H1 (cell line): ENCODE results near the gene LMBR1. TPM values are rescaled to one million over a fixed set of nuclear protein-coding genes. Genes with fewer than 3 reads are reported as not detected.
A peak's percentile ranks its signal among the peaks of the same experiment; 100 is the strongest.

Experiments used
- CTCF ChIA-PET: fragments of 300-600 bp; sonication (Branson Sonifier 250); formaldehyde crosslinking; loops from one replicate; lab custom pipeline; 2021; ENCODE audit not compliant: partially characterized antibody; lab: Charles Lee
- POLR2A ChIA-PET: fragments of 300-600 bp; sonication (Branson Sonifier 250); formaldehyde crosslinking; loops from one replicate; lab custom pipeline; 2021; ENCODE audit warnings: inconsistent platforms; ENCODE audit not compliant: partially characterized antibody; lab: Charles Lee
- DNase-seq, 2 experiments: peaks; one replicate each; pipeline versions ENCODE4 v3.0.0 to v3.0.0-alpha.2; 2010 to 2022; ENCODE audit warnings: low spot score in 2 of 2, low read depth in 1 of 2, mixed read lengths in 1 of 2
- FAIRE-seq: peaks from 2 replicates; lab custom pipeline; 2011; peaks lifted over from hg19 to GRCh38; lab: Jason Lieb, UNC
- H2AFZ ChIP-seq: 2 replicates; pipeline ENCODE4 v1.8.1; 2012; ENCODE audit warnings: low read length, inconsistent platforms
- H2AK5ac ChIP-seq: 2 replicates; pipeline ENCODE4 v1.6.1; 2013; ENCODE audit warnings: low read depth, low read length
- H2BK120ac ChIP-seq: replicated peaks from 2 replicates; pipeline ENCODE3; 2013; ENCODE audit warnings: low read depth, low read length, inconsistent platforms
- H2BK12ac ChIP-seq: 2 replicates; pipeline ENCODE4 v1.6.1; 2013; ENCODE audit warnings: low read depth, low read length
- H2BK15ac ChIP-seq: 2 replicates; pipeline ENCODE4 v1.6.1; 2013; ENCODE audit warnings: low read length
- H2BK20ac ChIP-seq: 2 replicates; pipeline ENCODE4 v1.6.1; 2013; ENCODE audit warnings: low read length
- H2BK5ac ChIP-seq: 2 replicates; pipeline ENCODE4 v1.6.1; 2013; ENCODE audit warnings: low read depth, low read length
- H3K14ac ChIP-seq: 2 replicates; pipeline ENCODE4 v1.6.1; 2013; ENCODE audit warnings: inconsistent platforms; ENCODE audit not compliant: insufficient read length
- H3K18ac ChIP-seq: 2 replicates; pipeline ENCODE4 v1.6.1; 2013; ENCODE audit warnings: low read length; ENCODE audit errors: extremely low read depth
- H3K23ac ChIP-seq: 2 replicates; pipeline ENCODE4 v1.6.1; 2013; ENCODE audit warnings: inconsistent platforms; ENCODE audit not compliant: insufficient read length
- H3K23me2 ChIP-seq: 2 replicates; pipeline ENCODE4 v1.6.1; 2013; ENCODE audit warnings: low read depth, low read length
- H3K27ac ChIP-seq: 2 replicates; pipeline ENCODE4 v1.6.1; 2011; ENCODE audit warnings: low read depth, low read length, inconsistent platforms
- H3K27me3 ChIP-seq, 4 experiments: replicated peaks in 1 of 4; 1 replicate in 1 of 4; 2 replicates in 3 of 4; pipeline versions ENCODE4 v1.6.1 to v1.8.1; 2011 to 2013; ENCODE audit warnings: low read length in 3 of 4, mild to moderate bottlenecking in 3 of 4, inconsistent platforms in 2 of 4, mixed read lengths in 2 of 4, moderate library complexity in 1 of 4; ENCODE audit not compliant: control insufficient read depth in 3 of 4, insufficient read depth in 3 of 4; ENCODE audit errors: extremely low read depth in 1 of 4
- H3K36me3 ChIP-seq, 4 experiments: 2 replicates each; pipeline versions ENCODE4 v1.6.1 to v1.8.1; 2011 to 2013; ENCODE audit warnings: mild to moderate bottlenecking in 4 of 4, low read length in 3 of 4, moderate library complexity in 2 of 4, control low read depth in 1 of 4, inconsistent platforms in 1 of 4; ENCODE audit not compliant: insufficient read depth in 4 of 4, control insufficient read depth in 2 of 4
- H3K4ac ChIP-seq: replicated peaks from 2 replicates; pipeline ENCODE3; 2013; ENCODE audit warnings: low read length, low read depth, mixed read lengths, inconsistent platforms; ENCODE audit not compliant: insufficient read length
- H3K4me1 ChIP-seq, 4 experiments: replicated peaks in 1 of 4; 1 replicate in 1 of 4; 2 replicates in 3 of 4; pipeline versions ENCODE4 v1.6.1 to v1.8.1; 2011 to 2013; ENCODE audit warnings: low read length in 3 of 4, inconsistent platforms in 2 of 4, mixed read lengths in 1 of 4; ENCODE audit not compliant: insufficient read depth in 4 of 4, control insufficient read depth in 3 of 4
- H3K4me2 ChIP-seq, 2 experiments: 2 replicates each; pipeline versions ENCODE4 v1.6.1 to v1.8.1; 2011 to 2013; ENCODE audit warnings: low read depth in 2 of 2, low read length in 2 of 2, control low read depth in 1 of 2, inconsistent platforms in 1 of 2, mild to moderate bottlenecking in 1 of 2; ENCODE audit not compliant: insufficient read depth in 1 of 2
- H3K4me3 ChIP-seq, 4 experiments: fragments of 200-600, 300-600 bp in 1 of 4; sonication (generic), shearing (Covaris generic), sonication (Bioruptor Twin) in 1 of 4; 2 replicates each; pipeline versions ENCODE4 v1.5.1 to v1.8.1; 2011 to 2016; ENCODE audit warnings: low read length in 4 of 4, low read depth in 3 of 4, control low read depth in 2 of 4, inconsistent platforms in 2 of 4, mild to moderate bottlenecking in 2 of 4, mixed read lengths in 1 of 4, moderate library complexity in 1 of 4; ENCODE audit not compliant: insufficient read depth in 2 of 4; ENCODE audit errors: extremely low read depth in 1 of 4
- H3K56ac ChIP-seq: replicated peaks from 2 replicates; pipeline ENCODE3; 2013; ENCODE audit warnings: low read depth, mild to moderate bottlenecking, mixed read lengths, low read length, inconsistent platforms; ENCODE audit not compliant: insufficient read length
- H3K79me1 ChIP-seq: 2 replicates; pipeline ENCODE4 v1.6.1; 2013; ENCODE audit warnings: low read depth, low read length, control low read depth
- H3K79me2 ChIP-seq, 2 experiments: 2 replicates each; pipeline versions ENCODE4 v1.6.1 to v1.8.1; 2012 to 2013; ENCODE audit warnings: low read length in 2 of 2, mild to moderate bottlenecking in 2 of 2, inconsistent platforms in 1 of 2; ENCODE audit not compliant: insufficient read depth in 2 of 2, control insufficient read depth in 1 of 2
- H3K9ac ChIP-seq, 4 experiments: replicated peaks in 1 of 4; 1 replicate in 1 of 4; 2 replicates in 3 of 4; pipeline versions ENCODE4 v1.6.1 to v1.8.1; 2011 to 2013; ENCODE audit warnings: low read depth in 3 of 4, low read length in 3 of 4, control low read depth in 2 of 4, mild to moderate bottlenecking in 2 of 4, moderate library complexity in 2 of 4, inconsistent platforms in 1 of 4; ENCODE audit errors: extremely low read depth in 1 of 4
- H3K9me3 ChIP-seq, 2 experiments: 2 replicates each; pipeline versions ENCODE4 v1.6.1 to v1.8.1; 2012 to 2013; ENCODE audit warnings: mild to moderate bottlenecking in 2 of 2, moderate library complexity in 2 of 2, control low read depth in 1 of 2, inconsistent platforms in 1 of 2, low read depth in 1 of 2, low read length in 1 of 2, mixed read lengths in 1 of 2; ENCODE audit not compliant: insufficient read depth in 2 of 2
- H4K20me1 ChIP-seq, 2 experiments: replicated peaks in 1 of 2; 2 replicates each; pipeline versions ENCODE3 to v1.8.1; 2011 to 2013; ENCODE audit warnings: inconsistent platforms in 2 of 2, low read length in 2 of 2, mild to moderate bottlenecking in 1 of 2; ENCODE audit not compliant: insufficient read depth in 2 of 2, control insufficient read depth in 1 of 2
- H4K5ac ChIP-seq: 2 replicates; pipeline ENCODE4 v1.6.1; 2013; ENCODE audit warnings: low read length, low read depth, mixed read lengths, inconsistent platforms; ENCODE audit not compliant: insufficient read length
- H4K8ac ChIP-seq: 2 replicates; pipeline ENCODE4 v1.8.0; 2013; ENCODE audit warnings: mild to moderate bottlenecking, moderate library complexity, low read length, inconsistent platforms; ENCODE audit not compliant: insufficient read depth; ENCODE audit errors: extremely low read depth
- H4K91ac ChIP-seq: replicated peaks from 2 replicates; pipeline ENCODE3; 2013; ENCODE audit warnings: low read length, mixed read lengths, inconsistent platforms; ENCODE audit not compliant: insufficient read length
- SIRT6 ChIP-seq: IDR thresholded peaks from one replicate; pipeline ENCODE4 v1.7.1; 2012; ENCODE audit warnings: low read length, inconsistent platforms
- TCF12 ChIP-seq: IDR thresholded peaks from 2 replicates; pipeline ENCODE4 v1.6.1; 2011; ENCODE audit warnings: low read depth, mild to moderate bottlenecking, low read length
- WGBS, 2 experiments: shearing (Covaris generic) in 1 of 2; methylation state at CpG; one replicate each; pipeline versions ENCODE4 v1.1.6 to v1.1.7; 2013 to 2015; ENCODE audit warnings: low lambda C conversion rate in 2 of 2, mixed read lengths in 2 of 2, inconsistent platforms in 1 of 2, low coverage in 1 of 2, missing lambda C conversion rate in 1 of 2; ENCODE audit not compliant: insufficient replicate concordance in 2 of 2, insufficient coverage in 1 of 2, insufficient read length in 1 of 2; ENCODE audit errors: extremely low coverage in 1 of 2, missing lambda C conversion rate in 1 of 2; 5-methylcytosine and 5-hydroxymethylcytosine counted together
- polyA plus RNA-seq, 7 experiments: library from polyadenylated mRNA; depleted of rRNA in 3 of 7; stranded (reverse) in 5 of 7; unstranded in 2 of 7; fragments of >200 nt in 5 of 7; fragments of 200-250 nt in 2 of 7; gene quantifications; 1 replicate in 5 of 7; 2 replicates in 1 of 7; 4 replicates in 1 of 7; pipeline versions ENCODE4 v1.2.1 to v1.2.3, GENCODE V29; 2011 to 2013; ENCODE audit warnings: missing spikeins in 2 of 7, mixed read lengths in 2 of 7
- total RNA-seq: library from RNA; stranded (reverse); fragmentation: NEBNext Ultra II Directional; extraction: Animal tissue kit (Norgen Biotek cat#: 25700); gene quantifications from 2 replicates; pipeline ENCODE4 v1.2.1, GENCODE V29; 2021

LMBR1 gene
- total and polyA plus RNA-seq, 2 of the 8 experiments (the other 6 are each of a cell fraction or from before 2014, with no cell fraction given): 15.1 to 70.4 TPM

DNA sequence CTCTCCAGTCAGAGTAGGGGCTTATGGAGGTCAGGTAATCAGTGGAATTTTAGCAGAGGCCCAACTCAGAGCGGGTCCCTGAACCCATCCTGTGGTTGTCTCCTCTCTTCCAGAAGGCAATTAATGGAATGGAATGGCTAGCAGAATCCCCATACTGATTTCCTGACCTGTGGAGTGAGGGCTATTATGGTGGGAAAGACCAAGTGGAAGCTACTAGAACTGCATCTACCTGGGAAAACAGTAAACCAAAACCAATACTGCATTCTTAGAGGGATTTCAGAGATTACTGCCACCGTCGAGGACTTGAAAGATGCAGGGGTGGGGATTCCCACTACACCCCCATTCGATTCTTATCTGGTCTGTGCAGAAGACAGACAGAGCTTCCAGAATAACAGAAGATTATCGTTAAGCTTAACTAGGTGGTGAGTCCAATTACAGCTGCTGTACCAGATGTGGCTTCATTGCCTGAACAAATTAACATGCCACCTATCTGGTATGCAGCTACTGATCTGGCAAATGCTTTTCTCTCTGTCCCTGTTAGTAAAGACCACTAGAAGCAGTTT lies 73.2 kb downstream of the LMBR1 start:
- no peak overlapping the region for H2BK20ac ChIP-seq
- H3K4me2 ChIP-seq: no peak overlapping the region
- no peak overlapping the region for H3K23ac ChIP-seq
- no peaks in the 10 kb centered on the region for H3K79me2 ChIP-seq
- no peak overlapping the region for H2BK12ac ChIP-seq
- H2AFZ ChIP-seq: no peak overlapping the region
- H3K4ac ChIP-seq: no peak overlapping the region
- H4K91ac ChIP-seq: no peak overlapping the region
- no peaks in the 10 kb centered on the region for H3K27me3 ChIP-seq
- H2AK5ac ChIP-seq: no peak overlapping the region
- no peak overlapping the region for H2BK5ac ChIP-seq
- H4K20me1 ChIP-seq: peaks cover 0 to 1% of the 10 kb centered on the region in 2 experiments
- H4K5ac ChIP-seq: no peak overlapping the region
- FAIRE-seq: peak; percentile 19
- no peak overlapping the region for H2BK120ac ChIP-seq
- no peak overlapping the region for H3K27ac ChIP-seq
- no peak overlapping the region for H2BK15ac ChIP-seq
- H3K79me1 ChIP-seq: no peaks in the 10 kb centered on the region
- H3K36me3 ChIP-seq: no peaks in the 10 kb centered on the region; a peak in 1 of 8 replicates
- no peaks in the 10 kb centered on the region for H3K9me3 ChIP-seq
- POLR2A ChIA-PET: no interaction called here
- WGBS, 2 experiments: 87% methylated on average over 5 of the region's 5 CpGs; no CpG with 5 or more reads in 1 of the 2 experiments
- DNase-seq: no peak
- H4K8ac ChIP-seq: no peak overlapping the region
- no peak overlapping the region for H3K4me3 ChIP-seq
- no peaks in the 10 kb centered on the region for H3K23me2 ChIP-seq
- no peak overlapping the region for H3K14ac ChIP-seq
- H3K4me1 ChIP-seq: no peaks in the 10 kb centered on the region
- CTCF ChIA-PET: interaction anchor here (0.7 to 2.5 kb wide), 27 partner anchors 9 to 1003 kb away, joined by 3 to 10 read pairs (median 4); no protein-coding TSS in a partner anchor
- no peak overlapping the region for H3K56ac ChIP-seq
- no peak overlapping the region for H3K9ac ChIP-seq
- no peak overlapping the region for H3K18ac ChIP-seq
- TF ChIP-seq TCF12 (no peak), SIRT6 (no peak)
